ENCODE results near the gene MTMR12.

Gene MTMR12

DNA sequence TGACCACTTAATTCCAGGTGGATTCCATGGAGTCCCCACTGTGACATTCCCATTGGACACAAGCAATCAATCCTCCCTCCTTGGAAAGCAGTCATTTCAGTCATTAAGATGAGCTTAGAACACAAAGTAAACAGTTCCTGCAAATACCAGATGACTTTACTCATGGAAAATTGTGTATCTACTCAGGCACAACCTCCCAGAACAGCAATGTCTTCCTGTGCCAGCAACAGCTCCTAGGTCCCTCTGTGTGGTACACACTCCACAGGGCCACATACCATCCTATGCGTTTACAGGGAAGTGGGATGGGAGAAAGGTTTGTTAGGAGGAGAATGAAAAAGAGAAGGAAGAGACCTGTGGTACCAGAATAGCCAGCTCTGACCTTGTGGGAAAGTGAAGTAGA lies 53.7 kb downstream of the MTMR12 start:
- Mint-ChIP-seq H3K27me3 (no peaks in the 10 kb centered on the region), H3K4me3 (no peak overlapping the region), H3K9me3 (ENCODE audit: low read depth) (no peaks in the 10 kb centered on the region), H3K27ac (no peak overlapping the region), H3K36me3 (peaks cover 29% of the 10 kb centered on the region), H3K4me1 (ENCODE audit: low read depth) (peaks cover 5% of the 10 kb centered on the region)

DNA sequence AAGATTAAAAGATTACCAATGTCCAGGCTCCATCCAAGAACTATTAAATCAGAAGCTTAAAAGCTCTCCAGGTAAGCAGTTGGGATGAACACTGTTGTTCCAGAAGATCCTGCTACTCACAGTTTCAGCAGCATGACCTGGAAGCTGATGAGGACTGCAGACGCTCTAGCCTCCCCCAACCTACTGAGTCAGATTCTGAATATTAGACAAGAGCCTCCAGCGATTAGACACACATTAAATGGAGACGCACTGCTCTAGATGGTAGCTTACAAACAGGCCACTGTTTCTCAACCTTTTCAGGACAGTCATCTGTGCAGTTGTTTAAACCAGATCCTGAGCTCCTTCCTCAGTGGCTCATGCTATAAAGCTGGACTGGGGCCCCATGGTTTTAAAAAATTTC lies 54.3 kb downstream of the MTMR12 start:
- Mint-ChIP-seq H3K9me3 (ENCODE audit: low read depth) (no peaks in the 10 kb centered on the region), H3K36me3 (peaks cover 27% of the 10 kb centered on the region), H3K4me3 (no peak overlapping the region), H3K27me3 (no peaks in the 10 kb centered on the region), H3K4me1 (ENCODE audit: low read depth) (peaks cover 5% of the 10 kb centered on the region), H3K27ac (no peak overlapping the region)

DNA sequence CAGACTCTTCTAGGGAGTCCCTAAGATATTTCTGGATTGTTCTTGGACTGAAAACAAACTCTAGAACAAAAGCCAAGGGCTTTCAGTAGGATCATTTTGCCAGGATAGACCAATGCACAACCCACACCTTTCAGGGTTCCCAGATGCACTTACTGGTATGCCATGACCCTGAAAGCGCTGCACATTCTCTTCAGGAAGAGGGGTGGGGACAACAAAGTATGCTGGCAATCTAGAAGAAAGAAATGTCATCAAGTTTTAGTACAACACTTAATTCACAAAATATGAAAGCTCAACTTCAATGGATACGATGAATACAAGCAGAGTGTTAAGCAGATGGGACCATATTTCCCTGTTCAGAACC lies 57.2 kb downstream of the MTMR12 start:
- Mint-ChIP-seq H3K4me3 (no peak overlapping the region), H3K27ac (no peak overlapping the region), H3K36me3 (peaks cover 26% of the 10 kb centered on the region)

GRCh38 chr5:32254881-32255539 lies 57.7 kb downstream of the MTMR12 start:
- Mint-ChIP-seq H3K4me1 (ENCODE audit: low read depth) (no peaks in the 10 kb centered on the region), H3K4me3 (no peak overlapping the region), H3K36me3 (peaks cover 24% of the 10 kb centered on the region), H3K27me3 (no peaks in the 10 kb centered on the region), H3K27ac (no peak overlapping the region), H3K9me3 (ENCODE audit: low read depth) (no peaks in the 10 kb centered on the region)

More for the DNA sequence above, 57.2 kb downstream of the MTMR12 start:
- H3K4me1 Mint-ChIP-seq (ENCODE audit: low read depth), result no peaks in the 10 kb centered on the region
- H3K27me3 Mint-ChIP-seq, result no peaks in the 10 kb centered on the region
- H3K9me3 Mint-ChIP-seq (ENCODE audit: low read depth), result no peaks in the 10 kb centered on the region

DNA sequence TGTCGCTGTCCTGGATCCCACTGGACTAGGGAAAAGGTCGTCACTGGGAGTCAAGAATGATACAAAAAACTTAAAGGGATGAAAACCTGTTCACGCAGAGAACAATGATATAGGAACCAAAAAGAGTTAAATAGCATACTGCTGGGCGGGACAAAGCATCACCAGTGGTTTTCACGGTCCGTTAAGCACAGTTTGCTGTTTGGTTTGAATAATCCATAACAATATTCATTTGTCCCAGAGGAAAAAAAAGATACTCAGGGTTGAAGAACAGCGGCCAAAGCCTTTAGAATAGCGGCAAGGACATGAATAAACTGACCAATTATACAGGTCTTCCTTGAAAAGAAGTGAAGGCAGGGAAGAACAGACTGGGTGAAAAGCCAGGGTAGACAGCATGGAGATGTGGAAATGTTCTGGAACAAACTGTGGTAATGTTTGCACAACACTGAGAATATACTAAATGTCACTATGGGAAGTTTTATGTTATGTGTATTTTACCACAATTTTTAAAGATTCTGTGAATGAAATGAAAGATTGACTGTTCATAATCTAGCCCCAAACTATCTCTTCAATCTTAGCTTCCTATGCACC lies 60.8 kb downstream of the MTMR12 start:
- H3K4me3 Mint-ChIP-seq, result no peak overlapping the region
- peaks cover 29% of the 10 kb centered on the region for H3K36me3 Mint-ChIP-seq
- H3K4me1 Mint-ChIP-seq (ENCODE audit: low read depth), result no peaks in the 10 kb centered on the region
- no peaks in the 10 kb centered on the region for H3K9me3 Mint-ChIP-seq (ENCODE audit: low read depth)
- H3K27me3 Mint-ChIP-seq, result no peaks in the 10 kb centered on the region
- no peak overlapping the region for H3K27ac Mint-ChIP-seq

- Mint-ChIP-seq H3K27ac (no peak overlapping the region), H3K36me3 (peaks cover 29% of the 10 kb centered on the region), H3K9me3 (ENCODE audit: low read depth) (no peaks in the 10 kb centered on the region), H3K4me3 (no peak overlapping the region), H3K27me3 (no peaks in the 10 kb centered on the region), H3K4me1 (ENCODE audit: low read depth) (no peaks in the 10 kb centered on the region)
These were observed 63.1 kb downstream of the MTMR12 start for GRCh38 chr5:32249668-32250067.

DNA sequence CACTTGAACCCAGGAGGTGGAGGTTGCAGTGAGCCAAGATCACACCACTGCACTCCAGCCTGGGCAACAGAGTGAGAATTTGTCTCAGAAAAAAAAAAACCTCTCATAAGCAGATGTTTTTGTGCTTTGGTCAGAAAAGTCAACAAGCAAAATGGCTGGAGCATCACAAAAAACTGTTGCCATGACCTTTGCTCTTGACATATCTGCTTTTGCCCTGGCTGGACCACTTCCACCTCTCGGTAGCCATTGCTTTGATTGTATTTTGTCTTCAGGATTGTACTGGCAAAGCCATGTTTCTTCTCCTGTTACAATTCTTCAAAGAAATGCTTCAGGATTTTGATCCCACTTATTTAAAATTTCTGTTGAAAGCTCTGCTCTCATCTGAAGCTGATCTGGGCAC lies 67.0 kb downstream of the MTMR12 start:
- Mint-ChIP-seq H3K27me3 (no peaks in the 10 kb centered on the region), H3K4me1 (ENCODE audit: low read depth) (no peaks in the 10 kb centered on the region), H3K27ac (no peak overlapping the region), H3K9me3 (ENCODE audit: low read depth) (no peaks in the 10 kb centered on the region), H3K4me3 (no peak overlapping the region), H3K36me3 (peaks cover 21% of the 10 kb centered on the region)

DNA sequence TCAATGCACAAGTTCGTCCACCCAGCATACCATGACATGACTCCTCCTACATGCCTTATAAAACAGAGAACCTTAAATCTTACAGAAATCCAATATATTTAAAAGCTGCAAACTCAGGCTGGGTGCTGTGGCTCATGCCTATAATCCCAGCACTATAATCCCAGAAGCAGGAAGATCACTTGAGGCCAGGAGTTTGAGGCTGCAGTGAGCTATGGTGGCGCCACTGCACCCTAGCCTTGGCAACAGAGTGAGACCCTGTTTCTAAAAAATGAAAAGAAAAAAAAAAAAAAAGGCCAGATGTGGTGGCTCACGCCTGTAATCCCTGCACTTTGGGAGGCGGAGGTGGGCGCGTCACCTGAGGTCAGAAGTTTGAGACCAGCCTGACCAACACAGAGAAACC lies 68.7 kb downstream of the MTMR12 start:
- Mint-ChIP-seq H3K9me3 (ENCODE audit: low read depth) (no peaks in the 10 kb centered on the region), H3K36me3 (peaks cover 21% of the 10 kb centered on the region), H3K4me1 (ENCODE audit: low read depth) (no peaks in the 10 kb centered on the region), H3K27me3 (no peaks in the 10 kb centered on the region), H3K27ac (no peak overlapping the region), H3K4me3 (no peak overlapping the region)

DNA sequence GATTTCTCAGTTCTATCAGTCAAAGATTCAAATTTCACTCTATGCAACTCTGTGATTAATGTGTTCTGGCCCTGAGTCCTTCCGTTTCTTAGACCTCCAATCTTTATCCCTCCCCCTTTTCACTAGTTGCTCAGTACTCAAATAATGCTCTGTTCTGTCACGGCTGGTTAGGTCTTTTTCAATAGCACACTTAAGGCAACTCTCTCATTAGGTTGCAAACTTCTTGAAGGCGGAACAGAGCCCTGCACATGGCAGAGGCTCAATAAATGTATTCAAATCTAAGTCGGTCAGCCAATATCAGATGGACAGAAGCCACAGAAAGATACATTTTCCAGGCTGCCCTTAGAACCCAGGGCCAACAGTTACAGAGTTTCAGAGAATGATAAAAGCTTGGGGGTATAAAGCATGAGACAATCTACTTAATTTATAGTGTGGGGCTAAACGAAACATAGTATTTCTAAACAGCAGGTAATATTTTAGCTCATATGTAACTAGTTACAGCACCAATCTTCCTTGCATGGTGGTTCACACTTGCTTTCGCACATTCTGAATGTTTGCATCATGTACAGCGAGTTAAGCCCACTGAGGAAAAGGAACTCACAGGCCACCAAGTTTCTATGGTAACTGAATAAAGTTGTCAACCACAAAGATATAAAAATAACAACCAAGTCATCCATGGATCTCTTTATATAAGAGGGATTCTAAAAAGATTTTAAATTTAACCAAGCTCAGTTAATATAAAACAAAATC lies 71.5 kb downstream of the MTMR12 start:
- no peak overlapping the region for H3K27ac Mint-ChIP-seq
- peaks cover 2% of the 10 kb centered on the region for H3K36me3 Mint-ChIP-seq
- H3K4me3 Mint-ChIP-seq, result no peak overlapping the region
- H3K9me3 Mint-ChIP-seq (ENCODE audit: low read depth), result no peaks in the 10 kb centered on the region
- no peaks in the 10 kb centered on the region for H3K4me1 Mint-ChIP-seq (ENCODE audit: low read depth)
- H3K27me3 Mint-ChIP-seq, result no peaks in the 10 kb centered on the region

- no peak overlapping the region for H3K27ac Mint-ChIP-seq
- H3K4me3 Mint-ChIP-seq, result no peak overlapping the region
- peaks cover 2% of the 10 kb centered on the region for H3K36me3 Mint-ChIP-seq
- H3K9me3 Mint-ChIP-seq (ENCODE audit: low read depth), result no peaks in the 10 kb centered on the region
- H3K4me1 Mint-ChIP-seq (ENCODE audit: low read depth), result no peaks in the 10 kb centered on the region
- no peaks in the 10 kb centered on the region for H3K27me3 Mint-ChIP-seq
These were observed 73.4 kb downstream of the MTMR12 start for GRCh38 chr5:32239385-32239784.

DNA sequence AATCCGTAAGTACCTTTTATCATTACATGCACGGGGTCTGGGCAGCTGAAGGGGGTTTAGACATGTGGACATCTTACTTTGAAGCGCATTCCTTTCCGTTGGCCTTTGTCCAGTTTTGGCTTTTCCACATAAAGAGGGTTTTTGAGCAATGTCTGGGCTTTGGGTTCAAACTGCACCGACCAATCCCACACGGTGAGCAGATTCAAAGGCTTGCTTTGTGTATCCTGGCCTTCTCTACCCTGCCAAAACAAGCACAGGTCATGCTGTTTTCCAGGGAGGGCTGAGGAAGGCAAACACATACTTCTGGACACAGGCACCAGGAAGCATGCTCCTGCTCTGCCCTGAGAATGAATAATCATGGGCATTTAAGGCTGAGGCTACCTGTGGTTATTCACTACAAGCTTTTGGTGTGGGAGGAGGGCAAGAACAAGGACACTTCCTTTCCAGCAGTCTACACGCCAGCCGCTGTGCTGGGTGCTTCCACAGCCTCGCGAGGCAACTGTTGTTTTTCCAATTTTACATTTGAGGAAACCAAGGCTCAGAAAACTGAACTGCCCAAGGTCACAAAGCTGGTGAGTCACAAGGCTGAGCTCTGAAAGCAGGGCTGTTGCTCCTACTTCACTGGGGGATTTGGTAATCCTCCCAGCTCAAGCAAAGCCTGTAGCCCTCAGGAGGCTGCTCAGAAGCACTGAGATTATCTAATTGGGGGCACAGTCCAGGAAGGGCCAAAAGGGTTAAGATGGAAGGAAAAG lies 78.9 kb downstream of the MTMR12 start:
- no peaks in the 10 kb centered on the region for H3K9me3 Mint-ChIP-seq (ENCODE audit: low read depth)
- no peak overlapping the region for H3K27ac Mint-ChIP-seq
- no peak overlapping the region for H3K4me3 Mint-ChIP-seq
- H3K27me3 Mint-ChIP-seq, result no peaks in the 10 kb centered on the region
- H3K36me3 Mint-ChIP-seq, result peaks cover 1% of the 10 kb centered on the region
- H3K4me1 Mint-ChIP-seq (ENCODE audit: low read depth), result peaks cover 4% of the 10 kb centered on the region

- H3K9me3 Mint-ChIP-seq (ENCODE audit: low read depth), result no peaks in the 10 kb centered on the region
- H3K4me1 Mint-ChIP-seq (ENCODE audit: low read depth), result peaks cover 4% of the 10 kb centered on the region
- H3K27ac Mint-ChIP-seq, result no peak overlapping the region
- H3K27me3 Mint-ChIP-seq, result no peaks in the 10 kb centered on the region
- no peaks in the 10 kb centered on the region for H3K36me3 Mint-ChIP-seq
- H3K4me3 Mint-ChIP-seq, result no peak overlapping the region
These were observed 79.5 kb downstream of the MTMR12 start for GRCh38 chr5:32233220-32233695.

GRCh38 chr5:32232441-32233219 lies 80.1 kb downstream of the MTMR12 start:
- peaks cover 4% of the 10 kb centered on the region for H3K4me1 Mint-ChIP-seq (ENCODE audit: low read depth)
- H3K4me3 Mint-ChIP-seq, result no peak overlapping the region
- H3K36me3 Mint-ChIP-seq, result no peaks in the 10 kb centered on the region
- no peaks in the 10 kb centered on the region for H3K27me3 Mint-ChIP-seq
- H3K9me3 Mint-ChIP-seq (ENCODE audit: low read depth), result no peaks in the 10 kb centered on the region
- H3K27ac Mint-ChIP-seq, result peak overlapping the region; percentile 43

GRCh38 chr5:32231929-32232328 lies 80.8 kb downstream of the MTMR12 start:
- Mint-ChIP-seq H3K27ac (peak overlapping the region; percentile 43), H3K9me3 (ENCODE audit: low read depth) (no peaks in the 10 kb centered on the region), H3K36me3 (no peaks in the 10 kb centered on the region), H3K27me3 (no peaks in the 10 kb centered on the region), H3K4me1 (ENCODE audit: low read depth) (peaks cover 4% of the 10 kb centered on the region), H3K4me3 (no peak overlapping the region)

All from activated naive CD8-positive, alpha-beta T cell (primary cell).